COR-L47 (cell line): ENCODE results near the gene CABP2.

ENCODE experiments used
- DNase-seq: peaks from one replicate; lab custom pipeline; 2025; lab: John Stamatoyannopoulos, UW

The CABP2 gene

DNA sequence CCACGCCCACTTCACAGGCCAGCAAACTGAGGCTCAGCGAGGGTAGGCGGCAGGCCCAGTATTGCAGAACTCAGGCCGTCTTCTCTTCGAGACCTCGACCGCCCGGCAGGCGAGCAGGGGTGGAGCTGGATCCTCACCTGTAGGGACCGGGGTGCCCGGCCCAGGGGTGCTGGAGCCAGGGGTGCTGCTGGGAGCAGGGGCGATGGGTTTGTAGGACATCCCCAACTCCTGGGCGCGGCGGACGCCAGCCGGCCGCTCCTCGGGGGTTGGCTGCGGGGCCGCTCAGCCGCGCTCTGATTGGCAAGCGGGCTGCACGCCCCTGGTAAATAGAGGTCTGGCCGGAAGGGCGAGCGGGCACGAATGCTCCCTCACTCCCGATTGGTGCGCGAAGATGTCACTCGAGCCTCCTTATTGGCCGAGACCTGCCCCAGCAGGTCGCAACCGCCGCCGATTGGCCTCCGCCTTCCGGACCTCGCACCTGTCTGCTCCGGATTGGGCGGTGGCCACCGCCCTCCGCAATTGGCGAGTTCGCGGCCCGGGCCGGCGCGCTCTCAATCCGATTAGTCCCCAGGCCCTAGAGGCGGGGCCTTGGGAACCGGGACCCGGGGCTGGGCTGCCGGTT, 15.3 kb downstream of the CABP2 start, which contains the start of gene CDK2AP2:
TSS of gene CDK2AP2 (minus strand) at position 299 of the 622 bp plus-strand sequence. CDS start at position 219, 80 bp downstream.
- peak; percentile 100 for DNase-seq

DNA sequence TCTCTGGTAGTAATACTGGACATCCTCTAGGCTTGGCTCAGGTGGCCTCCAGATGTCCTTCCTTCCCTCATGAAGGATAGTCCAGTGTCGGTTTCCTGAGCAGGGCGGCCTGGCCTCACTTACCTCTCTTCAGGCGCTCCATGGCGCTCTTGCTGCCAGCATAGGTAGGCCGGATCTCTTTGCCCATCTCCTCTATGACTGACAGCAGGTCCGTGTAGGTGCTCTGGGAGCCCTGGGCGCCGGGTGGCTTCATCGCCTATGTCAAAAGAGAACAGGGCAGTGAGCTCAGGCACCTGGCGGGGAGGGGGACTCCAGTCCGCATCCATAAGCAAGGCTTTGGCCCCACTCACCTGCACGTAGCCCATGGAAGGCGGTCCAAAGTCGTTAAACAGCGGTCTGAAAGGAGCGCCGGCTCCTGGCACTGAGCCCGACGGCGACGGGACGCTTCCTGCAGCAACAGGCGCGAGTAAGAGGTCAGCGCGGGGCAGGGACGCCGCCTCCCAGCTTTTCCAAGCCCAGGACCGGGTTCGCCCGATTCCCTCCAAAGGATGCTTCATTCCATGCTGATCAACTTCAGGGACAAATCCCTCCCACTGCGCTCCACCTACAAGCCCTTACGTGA, 15.9 kb downstream of the CABP2 start:
- no peak for DNase-seq

DNA sequence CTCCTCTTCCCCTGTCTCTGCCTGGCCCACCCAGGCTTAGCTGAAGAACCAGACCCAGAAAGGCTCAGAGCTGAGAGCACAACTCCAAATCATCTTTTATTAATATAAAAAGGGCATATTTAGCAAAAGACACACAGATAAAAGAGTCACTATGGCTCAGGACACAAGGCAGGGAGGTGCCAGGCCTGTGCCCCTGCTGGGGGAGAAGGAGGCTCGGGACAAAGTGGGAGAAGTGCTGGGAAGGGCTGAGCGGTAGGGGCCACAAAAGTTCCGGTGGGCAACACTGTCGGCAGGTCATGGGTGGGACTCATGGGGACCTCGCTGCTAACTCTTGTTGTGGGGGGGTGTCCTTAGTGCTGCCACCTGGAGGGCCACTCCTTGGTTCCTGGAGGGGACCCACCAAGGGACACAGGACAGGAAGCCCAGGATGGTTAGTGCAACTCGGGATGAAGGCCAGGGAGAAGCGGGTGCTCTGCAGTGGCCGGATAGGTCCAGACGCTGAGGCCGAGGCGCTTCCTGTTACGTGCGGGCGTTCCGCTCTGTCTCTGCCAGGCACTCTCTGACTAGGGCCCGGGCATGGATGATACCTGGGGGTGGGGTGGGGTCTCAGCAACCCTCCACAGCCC, 16.7 kb downstream of the CABP2 start:
- no peak for DNase-seq

DNA sequence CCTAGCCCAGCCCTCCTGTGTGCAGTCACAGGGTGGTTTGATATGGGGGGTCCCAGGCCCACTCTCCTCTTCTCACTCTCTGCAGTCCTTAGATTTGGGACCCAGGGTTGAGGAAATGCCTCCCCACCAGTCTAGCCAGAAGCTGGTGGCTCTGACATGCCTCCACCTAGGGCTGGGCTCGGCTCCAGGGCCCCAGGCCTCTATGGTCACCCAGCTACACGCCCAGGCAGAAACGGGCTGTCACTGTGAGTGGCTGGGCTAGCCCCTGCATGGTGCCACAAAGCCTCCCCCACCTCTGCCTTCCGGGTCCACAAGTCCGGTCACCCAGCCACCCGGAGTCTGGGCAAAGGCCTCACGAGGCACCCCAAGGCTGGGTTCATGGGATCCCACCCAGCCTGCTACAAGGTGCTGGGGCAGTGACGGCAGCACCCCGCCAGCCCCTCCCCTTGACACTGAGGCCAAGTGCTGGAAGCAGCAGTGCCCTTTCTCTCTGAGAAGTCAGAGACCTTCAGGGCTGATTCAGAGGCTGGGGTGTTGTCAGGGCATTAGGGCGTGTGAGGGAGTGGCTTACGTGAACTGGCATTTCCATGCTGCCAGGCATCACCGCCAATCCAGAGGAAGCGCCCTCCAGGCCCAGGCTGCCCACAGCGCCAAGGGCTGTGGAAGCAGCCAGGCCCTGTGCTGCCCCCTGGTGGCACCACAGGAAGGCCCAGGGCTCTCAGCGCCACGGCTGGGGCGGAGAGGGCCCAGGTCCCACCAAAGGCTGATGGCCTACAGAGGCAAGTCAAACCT, 17.4 kb downstream of the CABP2 start:
- DNase-seq = peak; percentile 86

DNA sequence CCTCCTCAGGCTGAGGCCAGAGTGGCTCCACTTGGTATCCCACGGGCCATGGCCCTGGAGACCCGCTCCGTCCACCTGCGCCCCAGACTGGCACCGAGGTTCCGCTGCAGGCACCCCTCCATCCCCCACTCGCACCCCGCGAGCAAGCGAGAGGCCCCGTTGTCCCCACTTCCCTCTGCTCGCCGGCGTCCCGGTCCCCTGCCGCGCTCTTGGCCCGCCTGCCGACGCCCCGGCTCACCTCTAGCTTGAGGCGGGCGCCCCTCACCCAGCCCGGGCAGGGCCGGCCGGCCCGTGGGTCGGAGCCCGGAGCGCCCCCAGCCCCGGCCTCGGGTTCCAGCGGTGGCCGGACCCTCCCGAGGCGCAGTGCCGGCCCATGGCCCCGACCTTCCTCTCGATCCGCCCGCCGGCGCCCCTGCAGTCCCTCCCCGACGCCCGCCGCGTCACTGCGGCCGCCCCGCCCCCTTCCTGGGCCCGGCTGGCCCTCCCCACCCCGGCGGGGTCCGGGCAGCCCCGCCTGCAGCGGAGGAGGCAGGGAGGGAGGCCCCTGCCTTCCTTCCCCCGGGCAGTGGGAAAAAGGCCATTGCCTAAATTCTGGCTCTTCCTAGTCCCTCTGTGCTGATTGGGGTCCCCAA, 18.2 kb downstream of the CABP2 start, which contains the start of gene PITPNM1:
TSS of gene PITPNM1 (minus strand) at position 414 of the 632 bp plus-strand sequence. CDS start 1,183 bp downstream, outside the sequence.
- peak; percentile 13 for DNase-seq

DNA sequence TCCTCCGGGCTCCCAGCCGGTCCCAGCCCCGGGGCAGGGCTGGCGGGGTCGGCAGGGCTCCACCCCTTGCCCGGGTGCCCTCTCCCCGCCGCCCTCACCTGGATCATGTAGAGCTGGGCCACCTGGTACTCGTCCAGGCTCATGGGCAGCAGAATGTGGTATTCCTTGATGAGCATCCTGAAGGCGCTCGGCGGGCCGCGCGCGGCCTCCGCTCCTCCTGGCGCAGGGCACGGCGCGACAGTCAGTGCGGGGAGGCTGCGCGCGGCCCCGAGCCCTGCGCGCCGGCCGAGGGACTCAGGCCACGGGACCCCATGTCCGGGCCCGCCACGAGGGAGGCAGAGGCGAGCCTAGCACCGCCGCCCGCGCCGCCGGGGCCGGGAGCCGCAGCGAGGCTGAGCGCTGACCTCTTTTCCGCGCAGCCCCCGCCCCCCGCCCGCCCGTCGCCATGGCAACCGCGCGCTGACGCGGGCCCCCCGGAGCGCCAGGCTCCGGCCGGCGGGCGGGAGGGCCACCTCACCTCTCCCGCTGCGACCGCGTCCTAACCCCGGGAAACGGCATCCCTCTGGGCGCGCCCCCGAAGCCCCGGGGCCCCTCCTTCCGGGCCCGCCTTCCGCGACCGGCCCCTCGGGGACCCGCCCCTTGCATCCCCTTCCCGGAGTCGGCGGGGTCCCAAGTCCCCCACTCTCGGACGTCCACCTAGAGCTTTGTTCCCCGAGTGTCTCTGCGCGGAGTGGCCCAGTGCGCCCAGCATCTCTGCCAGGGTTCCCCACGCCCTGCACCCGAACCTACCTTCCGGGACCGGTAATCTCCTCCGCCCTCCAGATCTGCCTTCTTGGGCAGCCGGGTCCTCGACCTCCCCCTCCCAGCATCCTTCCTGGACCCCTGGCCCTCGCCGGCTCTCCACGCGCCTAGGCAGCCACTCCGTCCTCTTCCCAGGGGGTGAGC, 19.0 kb downstream of the CABP2 start:
- DNase-seq = peak; percentile 40

DNA sequence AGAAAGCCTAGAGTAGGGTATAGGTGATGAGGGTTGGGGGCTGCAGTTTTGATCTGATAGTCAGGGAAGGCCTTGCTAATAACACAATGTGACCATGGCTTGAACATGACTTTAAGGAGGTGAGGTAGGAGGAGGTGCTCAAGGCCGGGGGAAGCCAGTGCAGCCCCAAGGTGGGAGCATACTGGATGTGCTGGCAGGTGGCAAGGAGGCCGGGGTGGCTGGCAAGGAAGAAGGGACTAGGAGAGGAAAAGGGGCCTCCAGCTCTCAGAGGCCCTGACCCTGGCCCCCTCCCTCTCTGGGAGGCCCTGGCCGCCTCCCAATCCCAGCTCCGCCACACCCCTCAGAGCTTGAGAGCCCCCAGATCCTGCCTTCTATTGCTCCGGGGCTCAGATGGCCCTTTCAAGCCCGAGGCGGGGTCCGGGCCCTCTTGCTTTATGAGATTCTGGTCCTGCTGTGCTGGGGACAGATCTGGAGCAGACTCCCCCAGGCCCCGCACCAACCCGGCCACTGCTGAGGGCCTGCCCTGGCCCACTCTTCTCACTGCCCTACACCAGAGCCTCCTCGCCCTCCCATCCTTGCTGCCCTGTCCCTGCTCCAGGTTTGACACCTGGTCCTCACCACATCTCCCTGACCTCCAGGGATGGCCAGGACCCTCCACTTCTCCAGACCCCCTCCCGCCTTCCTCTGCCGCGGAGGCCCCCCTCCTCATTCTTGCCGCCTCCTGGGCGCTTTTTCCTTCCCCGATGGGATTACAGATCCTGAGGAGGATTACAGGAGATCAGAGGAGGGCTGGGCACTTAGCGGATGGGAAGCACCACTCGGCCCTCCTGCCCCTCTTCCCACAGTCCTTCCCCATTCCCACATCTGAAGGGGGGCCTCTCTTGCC, 19.9 kb downstream of the CABP2 start:
- no peak for DNase-seq

DNA sequence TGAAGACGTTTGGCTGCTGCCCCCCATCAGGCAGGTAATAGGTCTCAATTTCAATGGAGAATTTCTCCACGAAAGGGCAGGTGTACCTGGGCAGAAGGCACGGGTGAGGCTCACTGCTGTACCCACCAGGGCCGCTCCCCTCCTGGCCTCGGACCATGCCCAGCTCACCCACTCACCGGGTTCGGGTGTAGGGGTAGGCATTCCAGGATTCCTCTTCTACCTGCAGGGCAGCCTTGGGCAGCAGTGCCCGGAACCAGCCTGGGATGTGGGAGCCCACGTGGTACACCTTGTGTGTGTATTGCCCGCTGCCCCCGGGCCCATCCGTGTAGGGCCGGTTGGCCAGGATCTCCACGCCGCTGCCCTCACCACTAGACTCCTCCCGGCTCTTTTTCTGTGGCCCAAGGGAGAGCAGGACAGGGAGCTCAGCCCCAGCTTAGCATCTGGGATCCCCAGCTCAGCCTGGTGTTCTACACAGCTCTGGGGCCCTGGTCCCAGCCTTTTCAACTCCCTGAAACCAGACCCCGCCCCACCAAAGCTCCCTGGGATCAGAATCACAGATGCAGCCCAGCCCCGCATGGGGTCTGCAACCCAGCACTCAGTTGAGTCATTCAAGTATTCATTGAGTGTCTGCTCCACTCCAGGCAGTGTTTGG, 20.8 kb downstream of the CABP2 start:
- DNase-seq = no peak

DNA sequence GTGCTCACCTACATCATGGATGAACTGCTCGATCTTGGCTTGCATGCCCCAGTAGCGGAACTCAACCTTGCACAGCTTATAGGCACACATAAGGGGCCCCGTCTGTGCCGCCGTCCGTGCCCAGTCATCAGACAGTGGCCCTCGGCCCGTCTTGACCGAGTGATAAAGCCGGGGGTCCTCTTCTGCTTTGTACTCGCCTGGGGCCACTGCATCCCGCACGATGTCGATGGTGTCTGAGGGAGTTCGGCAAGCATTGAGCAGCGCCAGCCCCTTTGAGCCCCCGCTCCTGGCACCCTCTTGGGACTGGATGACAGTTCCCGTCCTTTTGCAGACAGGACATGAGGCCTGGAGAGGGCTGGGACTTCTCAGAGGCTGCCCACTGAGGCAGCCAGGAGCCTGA, 21.4 kb downstream of the CABP2 start:
- no peak for DNase-seq

DNA sequence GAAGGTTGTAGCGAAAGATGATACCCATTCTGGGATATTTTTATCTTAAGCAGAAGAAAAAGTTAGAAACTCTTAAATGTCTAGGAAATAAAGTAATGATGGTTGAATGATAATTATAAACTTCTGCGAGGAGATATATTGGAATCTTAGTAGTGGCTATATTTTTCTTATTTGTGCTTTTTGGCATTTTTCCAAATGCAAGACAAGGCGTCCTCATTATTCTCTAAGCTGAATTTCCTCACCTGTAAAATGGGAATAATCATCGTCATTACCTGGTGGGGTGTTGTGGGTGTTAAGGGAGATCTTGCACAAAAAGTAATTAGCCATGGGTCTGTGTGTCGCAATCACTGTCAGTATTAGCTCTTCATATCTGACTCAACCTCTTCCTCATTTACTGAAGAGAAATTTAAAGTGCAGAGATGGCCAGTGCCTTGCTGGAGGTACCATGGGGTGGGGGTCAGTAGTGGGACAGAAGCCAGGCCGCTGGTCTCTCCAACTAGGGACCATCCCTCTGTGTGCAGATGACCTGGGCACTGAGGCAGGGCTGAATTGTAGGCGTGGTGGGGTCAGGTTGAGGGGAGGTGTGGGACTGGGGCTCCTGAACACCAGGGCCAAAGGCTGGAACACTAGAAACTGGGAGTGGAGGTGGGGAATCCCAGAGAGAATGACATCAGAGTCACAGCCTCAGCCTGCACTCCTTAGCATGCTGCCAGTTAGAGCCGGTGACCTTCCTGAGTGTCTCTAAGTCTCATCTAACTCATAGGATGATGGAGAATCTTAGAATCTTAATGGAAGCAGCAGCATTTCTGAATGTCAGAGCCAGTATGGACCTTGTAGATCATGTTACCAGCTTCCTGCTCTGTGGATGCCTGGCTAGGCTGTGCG, 22.2 kb downstream of the CABP2 start:
- no peak for DNase-seq

DNA sequence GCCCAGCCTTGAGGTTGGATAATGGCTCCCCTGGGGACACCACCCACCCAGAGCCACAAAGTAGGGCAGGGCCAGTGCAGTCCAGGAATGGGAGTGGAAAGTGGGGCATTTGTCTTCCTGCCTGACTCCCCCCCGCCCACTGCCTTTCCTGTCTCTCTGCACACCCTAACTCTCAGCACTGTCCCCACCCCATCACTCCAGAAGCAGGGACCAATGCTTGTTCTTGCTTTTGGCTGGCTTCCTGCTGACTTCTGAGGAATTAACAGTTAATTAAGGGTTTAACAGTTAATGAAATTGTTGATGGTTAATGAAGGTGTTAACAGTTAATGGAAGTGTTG, 22.8 kb downstream of the CABP2 start:
- peak; percentile 36 for DNase-seq

DNA sequence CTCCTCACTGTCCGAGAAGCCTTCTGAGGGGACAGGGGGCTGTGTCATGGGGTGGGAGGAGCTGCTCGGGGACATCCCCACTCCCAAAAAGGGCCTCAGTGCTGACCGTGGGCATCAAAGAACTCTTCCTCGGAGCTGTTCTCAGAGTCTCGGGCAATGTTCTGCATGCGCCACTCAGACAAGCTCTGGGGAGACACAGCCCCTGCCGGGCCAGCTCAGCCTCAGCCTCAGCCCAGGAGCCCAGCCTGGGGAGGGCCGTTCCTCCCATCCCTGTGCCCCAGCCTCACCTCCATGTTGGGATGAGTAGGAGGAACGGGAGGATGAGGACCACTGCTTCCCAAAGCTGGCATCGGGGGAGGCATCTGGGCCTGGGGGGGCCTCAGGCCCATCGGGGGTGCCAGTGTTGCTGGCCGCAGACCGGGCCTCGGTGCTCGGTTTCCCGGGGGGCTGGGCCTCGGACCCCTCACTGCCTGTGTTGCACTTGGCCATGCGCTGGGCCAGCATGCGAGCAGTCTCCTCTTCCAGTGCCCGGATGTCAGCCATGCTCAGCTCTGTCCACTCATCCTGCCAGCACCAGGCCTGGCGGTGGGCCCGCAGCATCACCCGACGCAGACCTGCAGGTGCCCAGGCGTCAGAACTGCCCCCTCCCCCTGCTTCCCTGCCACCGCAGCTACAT, 23.3 kb downstream of the CABP2 start:
- no peak for DNase-seq

DNA sequence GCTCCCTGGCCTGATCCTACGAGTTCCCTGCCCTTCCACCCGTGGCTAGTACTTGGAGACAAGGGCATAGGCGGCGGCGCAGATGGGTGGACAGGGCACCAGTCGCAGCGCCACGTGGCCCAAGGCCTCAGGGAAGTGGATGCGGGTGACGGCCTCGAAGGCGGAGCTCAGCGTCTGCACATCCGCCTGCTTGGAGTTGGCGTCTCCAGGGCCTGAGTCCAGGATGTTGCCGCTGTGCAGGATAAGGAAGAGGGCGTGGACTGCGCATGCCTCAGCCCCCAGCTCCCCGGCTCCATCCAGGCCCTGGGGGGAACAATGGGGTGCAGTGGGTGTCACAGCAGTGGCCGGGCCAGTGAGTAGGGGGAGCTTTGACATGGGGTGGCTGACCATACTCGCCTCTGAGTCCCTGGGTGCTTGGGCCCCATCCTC, 24.7 kb downstream of the CABP2 start:
- no peak for DNase-seq

DNA sequence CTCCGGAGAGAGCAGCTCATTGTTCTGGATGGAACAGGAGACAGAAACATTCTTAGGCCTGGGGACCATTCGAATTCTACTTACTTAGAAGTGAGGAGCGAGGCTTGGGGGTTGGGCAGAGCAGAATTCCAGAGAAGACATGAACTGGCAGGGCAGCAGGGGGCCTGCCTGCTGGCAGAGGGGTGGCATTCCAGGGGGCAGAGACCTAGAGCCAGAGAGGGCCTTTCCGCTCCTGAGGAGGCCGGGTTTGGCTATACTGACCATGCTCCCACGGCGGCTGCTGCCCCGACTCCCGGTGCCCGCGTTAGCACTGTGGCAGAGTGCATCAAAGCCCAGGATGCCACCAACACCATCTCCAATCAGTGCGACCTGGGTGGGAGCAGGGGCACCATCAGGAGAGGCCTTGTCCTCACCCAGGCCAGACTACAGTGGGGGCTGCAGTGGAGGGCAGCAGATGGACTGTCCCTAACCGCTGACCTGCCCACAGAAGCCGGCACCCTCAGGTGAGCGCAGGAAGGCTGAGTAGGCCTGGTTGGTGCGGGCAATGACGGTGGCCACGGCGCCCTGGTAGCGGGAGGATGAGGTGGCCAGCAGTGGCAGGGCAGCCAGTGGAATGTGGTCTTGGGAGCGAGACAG, 25.5 kb downstream of the CABP2 start:
- no peak for DNase-seq

DNA sequence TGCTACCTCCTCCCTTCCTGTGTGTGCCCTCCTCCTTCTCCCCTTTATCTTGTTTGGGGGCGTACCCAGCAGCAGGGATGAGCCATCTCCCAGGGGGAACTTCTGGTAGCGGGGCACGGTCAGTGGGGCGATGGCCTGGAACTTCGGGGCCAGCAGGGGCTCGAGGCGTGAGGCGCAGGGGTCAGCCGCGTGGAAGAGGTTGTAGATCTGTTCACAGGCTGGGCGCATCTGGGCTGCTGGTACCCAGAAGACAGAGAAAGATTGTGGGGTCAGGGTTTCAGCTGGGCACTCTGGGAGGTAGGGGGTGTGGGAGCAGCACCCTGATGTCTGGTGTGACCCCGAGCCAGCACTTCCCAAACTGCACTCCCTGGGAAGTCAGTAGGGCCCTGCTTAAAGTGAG, 27.1 kb downstream of the CABP2 start:
- DNase-seq = no peak

DNA sequence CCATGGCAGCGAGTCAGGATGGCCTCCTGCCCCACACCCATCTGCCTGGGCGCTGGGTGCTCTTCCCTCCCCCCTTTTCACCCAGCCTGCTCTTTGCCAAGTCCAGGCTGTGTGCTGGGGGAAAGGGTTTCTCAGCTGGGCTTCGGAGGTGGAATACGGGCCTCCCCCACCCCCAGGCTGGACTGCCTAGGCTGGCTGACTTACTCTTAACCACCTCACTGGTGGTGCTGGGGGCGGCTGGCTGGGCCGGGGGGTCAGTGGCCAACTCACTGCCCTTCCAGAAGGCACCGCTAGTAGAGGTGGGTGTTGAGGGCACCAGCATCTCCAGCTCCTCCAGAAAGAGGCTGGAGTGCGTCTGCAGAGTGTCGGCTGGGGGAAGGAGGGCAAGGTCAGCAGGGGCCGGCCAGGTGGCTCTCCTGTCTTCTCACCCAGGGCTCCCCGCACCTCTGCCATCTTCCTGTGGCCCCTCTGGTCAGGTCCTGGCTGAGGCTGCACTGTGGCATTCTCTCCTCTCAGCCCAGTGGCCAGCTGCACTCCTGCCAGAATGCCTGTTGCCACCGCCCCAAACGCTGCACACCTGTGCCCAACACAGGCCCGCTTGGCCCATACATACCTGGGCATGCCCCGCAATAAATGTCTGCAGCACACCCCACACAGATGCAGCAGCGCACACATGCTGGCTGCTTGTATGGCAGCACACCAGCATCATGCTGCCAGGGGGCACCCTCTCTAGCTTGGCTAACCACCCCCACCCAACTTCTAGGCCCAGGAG, 27.8 kb downstream of the CABP2 start:
- no peak for DNase-seq
